ENCODE results near the gene AREG. TPM values are rescaled to one million over a fixed set of nuclear protein-coding genes. Genes with fewer than 3 reads are reported as not detected.

The AREG gene
- total and polyA plus RNA-seq, 2 of the 13 experiments (the other 11 are each of a cell fraction or from before 2014, with no cell fraction given), result 6.2 to 7.1 TPM

- BruUV-seq (replicated peaks), result no TSS peak
- DNase-seq (ENCODE audit: low spot score) (no peak), FAIRE-seq (no peak), ATAC-seq (no peak)
- H3K4me1 ChIP-seq (ENCODE audit: insufficient read depth, low read length), result no peaks in the 10 kb centered on the region
- no peaks in the 10 kb centered on the region for H4K20me1 ChIP-seq (ENCODE audit: insufficient read depth, low read length)
- no peaks in the 10 kb centered on the region for H3K36me3 ChIP-seq (replicated peaks in 1 of 2; ENCODE audit: control insufficient read depth in 1 of 2, insufficient read depth in 2 of 2, low read length in 2 of 2)
- no peak overlapping the region for H2AFZ ChIP-seq (ENCODE audit: low read length)
- H3K9me3 ChIP-seq (ENCODE audit: low read length), result no peaks in the 10 kb centered on the region
- H3K79me2 ChIP-seq (ENCODE audit: insufficient read depth, low read length), result no peaks in the 10 kb centered on the region
- no peak overlapping the region for H3K4me2 ChIP-seq (ENCODE audit: low read depth, low read length)
- no peak overlapping the region for H3K27ac ChIP-seq (ENCODE audit: extremely low read length, insufficient read depth, low read length)
- H3K27me3 ChIP-seq (ENCODE audit: control insufficient read depth in 1 of 2, insufficient read depth in 2 of 2, low read length in 2 of 2), result no peaks in the 10 kb centered on the region
- ChIA-PET CTCF (ENCODE audit: low intra/inter-chr PET ratio, low total read pairs) (no interaction called here), POLR2A (no interaction called here)
- H3K4me3 ChIP-seq (replicated peaks in 1 of 3; ENCODE audit: insufficient read depth in 1 of 3, low read depth in 2 of 3, low read length in 3 of 3), result no peak overlapping the region
- in situ Hi-C loops (cut with HindIII; ENCODE audit: extremely low pct_ligation_motif_present, low pct_unique_long_range_greater_than_20kb) (no loop called here), intact Hi-C loops (cut with micrococcal nuclease; ENCODE audit: unreplicated experiment) (no loop called here)
- H3K9ac ChIP-seq (ENCODE audit: insufficient read depth, low read depth, low read length), result no peak overlapping the region
- TF ChIP-seq PAWR (CRISPR knock-in tag; IDR thresholded peaks at IDR 0.05; ENCODE audit: borderline replicate concordance), result no peak
- TF ChIP-seq MAFK (conservative IDR thresholded peaks at IDR 0.05 in 1 of 2, IDR thresholded peaks at IDR 0.05 in 1 of 2; ENCODE audit: low read length in 2 of 2), result peak in 1 of 2 experiments; percentile 62; a peak in 2 of 4 replicates
- TF ChIP-seq ZHX1 (CRISPR knock-in tag; IDR thresholded peaks at IDR 0.05; ENCODE audit: low read depth), result no peak
Observed at GRCh38 chr4:74412225-74412624, 32.7 kb upstream of the AREG start.

GRCh38 chr4:74413265-74413664 is 31.7 kb upstream of the AREG start:
- no peak overlapping the region for H3K4me2 ChIP-seq (ENCODE audit: low read depth, low read length)
- no peak for ATAC-seq
- intact Hi-C loops (cut with micrococcal nuclease; ENCODE audit: unreplicated experiment), result no loop called here
- H3K27ac ChIP-seq (ENCODE audit: extremely low read length, insufficient read depth, low read length), result no peak overlapping the region
- no peaks in the 10 kb centered on the region for H4K20me1 ChIP-seq (ENCODE audit: insufficient read depth, low read length)
- POLR2A ChIA-PET, result no interaction called here
- no peaks in the 10 kb centered on the region for H3K27me3 ChIP-seq (ENCODE audit: control insufficient read depth in 1 of 2, insufficient read depth in 2 of 2, low read length in 2 of 2)
- in situ Hi-C loops (cut with HindIII; ENCODE audit: extremely low pct_ligation_motif_present, low pct_unique_long_range_greater_than_20kb), result no loop called here
- no peaks in the 10 kb centered on the region for H3K4me1 ChIP-seq (ENCODE audit: insufficient read depth, low read length)
- no TSS peak for BruUV-seq (replicated peaks)
- no peaks in the 10 kb centered on the region for H3K9me3 ChIP-seq (ENCODE audit: low read length)
- DNase-seq (ENCODE audit: low spot score), result no peak
- H2AFZ ChIP-seq (ENCODE audit: low read length), result no peak overlapping the region
- FAIRE-seq, result no peak
- H3K36me3 ChIP-seq (replicated peaks in 1 of 2; ENCODE audit: control insufficient read depth in 1 of 2, insufficient read depth in 2 of 2, low read length in 2 of 2), result no peaks in the 10 kb centered on the region
- no peak overlapping the region for H3K9ac ChIP-seq (ENCODE audit: insufficient read depth, low read depth, low read length)
- H3K4me3 ChIP-seq (replicated peaks in 1 of 3; ENCODE audit: insufficient read depth in 1 of 3, low read depth in 2 of 3, low read length in 3 of 3), result no peak overlapping the region
- CTCF ChIA-PET (ENCODE audit: low intra/inter-chr PET ratio, low total read pairs), result no interaction called here
- no peaks in the 10 kb centered on the region for H3K79me2 ChIP-seq (ENCODE audit: insufficient read depth, low read length)
- no peak for TF ChIP-seq ZNF574 (CRISPR knock-in tag; IDR thresholded peaks at IDR 0.05)
- TF ChIP-seq ZNF800 (CRISPR knock-in tag; IDR thresholded peaks at IDR 0.05), result no peak
- no peak for TF ChIP-seq PRDM15 (CRISPR knock-in tag; IDR thresholded peaks at IDR 0.05)

Measured in HepG2 (cell line).